Measurements from ENCODE around the gene NIT2. TPM values are rescaled to one million over a fixed set of nuclear protein-coding genes. Genes with fewer than 3 reads are reported as not detected.
"Not testable (repeated sequence)": the region's sequence is repeated elsewhere in the genome, so short reads cannot be mapped to it uniquely, and the experiment has no call there.

The NIT2 gene
- total RNA-seq, 2 experiments from 2014 or later = 88.0 to 93.8 TPM

DNA sequence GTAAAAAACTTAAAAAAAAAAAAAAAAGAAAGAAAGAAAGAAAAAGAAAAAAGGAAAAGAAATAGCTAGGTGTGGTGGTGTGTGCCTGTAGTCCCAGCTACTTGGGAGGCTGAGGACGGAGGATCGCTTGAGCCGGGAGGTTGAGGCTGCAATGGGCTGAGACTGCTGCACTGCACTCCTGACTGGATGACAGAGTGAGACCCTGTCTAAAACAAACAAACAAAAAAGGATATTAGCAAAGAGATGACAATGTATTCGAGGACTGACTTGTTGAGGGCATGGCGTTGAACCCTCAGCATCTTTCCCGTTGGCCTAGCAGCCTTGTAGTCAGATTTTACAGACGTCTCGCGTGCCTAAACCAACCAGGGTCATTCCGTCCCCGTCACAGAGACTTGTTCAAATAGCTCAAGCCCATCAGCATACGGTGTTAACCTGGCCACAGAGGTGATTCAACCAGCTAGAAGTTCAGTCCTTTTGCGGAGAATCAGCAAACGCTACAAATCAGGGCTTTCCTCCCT, 528 bp upstream of the NIT2 start:
- ChIA-PET POLR2A (interaction anchor here (0.6 to 2.2 kb wide), 2 partner anchors 64 to 67 kb away, joined by 8 to 18 read pairs; partner anchors contain the start of genes LNP1 and TOMM70), CTCF (interaction anchor here (0.6 kb wide), 1 partner anchor 866 kb away, joined by 3 read pairs; no protein-coding TSS in a partner anchor)

DNA sequence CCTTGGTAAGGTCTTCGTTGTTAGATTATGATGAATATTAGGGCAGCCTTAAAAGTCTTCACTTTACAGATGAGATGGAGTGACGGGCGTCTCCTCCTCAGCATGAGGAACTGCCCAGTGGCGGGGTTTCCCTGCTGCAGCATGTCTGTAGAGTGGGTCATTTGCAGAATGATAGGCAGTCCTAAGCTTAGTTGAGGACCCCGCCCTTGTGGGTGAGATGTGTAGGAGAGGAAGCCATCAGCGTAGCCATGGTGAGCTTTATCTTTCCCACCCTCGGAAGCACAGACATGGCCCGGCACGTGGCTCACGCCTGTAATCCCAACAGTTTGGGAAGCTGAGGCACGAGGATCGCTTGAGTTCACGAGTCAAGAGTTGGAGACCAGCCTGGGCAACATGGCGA, 877 bp downstream of the NIT2 start:
- POLR2A ChIA-PET = interaction anchor here (2.2 kb wide), 1 partner anchor 66 kb away, joined by 18 read pairs; the partner anchor contains the start of genes LNP1 and TOMM70
- CTCF ChIA-PET = interaction anchor here (0.5 kb wide), 1 partner anchor 504 kb away, joined by 3 read pairs; no protein-coding TSS in a partner anchor

DNA sequence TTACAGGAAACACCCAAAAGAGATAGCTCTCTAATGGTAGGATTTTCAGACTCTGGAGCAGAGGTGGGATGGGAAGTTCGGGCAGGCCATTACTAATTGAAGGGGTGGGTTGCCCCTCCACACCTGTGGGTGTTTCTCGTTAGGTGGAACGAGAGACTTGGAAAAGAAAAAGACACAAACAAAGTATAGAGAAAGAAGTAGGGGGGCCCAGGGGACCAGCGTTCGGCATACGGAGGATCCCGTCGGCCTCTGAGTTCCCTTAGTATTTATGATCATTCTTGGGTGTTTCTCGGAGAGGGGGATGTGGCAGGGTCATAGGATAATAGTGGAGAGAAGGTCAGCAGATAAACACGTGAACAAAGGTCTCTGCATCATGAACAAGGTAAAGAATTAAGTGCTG, 1.7 kb downstream of the NIT2 start:
- POLR2A ChIA-PET = interaction anchor here (2.2 kb wide), 1 partner anchor 65 kb away, joined by 18 read pairs; the partner anchor contains the start of genes LNP1 and TOMM70
- CTCF ChIA-PET = not testable (repeated sequence)

DNA sequence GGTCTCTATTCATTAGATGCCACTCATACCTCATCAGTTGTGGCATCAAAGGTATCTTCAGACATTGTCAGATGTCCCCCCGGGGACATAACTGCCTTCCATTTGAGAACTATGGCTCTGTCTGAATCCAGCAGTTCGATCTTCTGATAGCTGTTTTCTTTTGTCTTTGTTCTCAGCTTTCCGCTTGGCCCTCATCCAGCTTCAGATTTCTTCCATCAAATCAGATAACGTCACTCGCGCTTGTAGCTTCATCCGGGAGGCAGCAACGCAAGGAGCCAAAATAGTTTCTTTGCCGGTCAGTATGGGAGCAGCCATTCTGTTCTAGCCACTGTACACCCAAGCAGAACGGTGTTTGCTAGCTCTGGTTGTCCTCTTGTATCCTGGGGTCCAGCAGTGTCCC, 4.4 kb downstream of the NIT2 start:
- ChIA-PET CTCF (no interaction called here), POLR2A (no interaction called here)

DNA sequence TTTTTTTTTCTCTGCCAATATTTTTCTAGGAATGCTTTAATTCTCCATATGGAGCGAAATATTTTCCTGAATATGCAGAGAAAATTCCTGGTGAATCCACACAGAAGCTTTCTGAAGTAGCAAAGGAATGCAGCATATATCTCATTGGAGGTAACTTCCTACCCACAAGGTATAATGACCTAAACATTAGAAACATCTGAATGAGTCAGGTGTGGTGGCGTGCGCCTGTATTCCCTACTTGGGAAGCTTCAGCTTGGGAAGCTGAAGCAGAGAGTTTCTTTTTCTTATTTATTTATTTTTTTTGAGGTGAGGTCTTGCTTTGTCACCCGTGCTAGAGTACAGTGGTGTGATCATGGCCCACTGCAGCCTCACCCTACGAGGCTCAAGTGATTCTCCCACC, 5.2 kb downstream of the NIT2 start:
- ChIA-PET POLR2A (no interaction called here), CTCF (no interaction called here)

DNA sequence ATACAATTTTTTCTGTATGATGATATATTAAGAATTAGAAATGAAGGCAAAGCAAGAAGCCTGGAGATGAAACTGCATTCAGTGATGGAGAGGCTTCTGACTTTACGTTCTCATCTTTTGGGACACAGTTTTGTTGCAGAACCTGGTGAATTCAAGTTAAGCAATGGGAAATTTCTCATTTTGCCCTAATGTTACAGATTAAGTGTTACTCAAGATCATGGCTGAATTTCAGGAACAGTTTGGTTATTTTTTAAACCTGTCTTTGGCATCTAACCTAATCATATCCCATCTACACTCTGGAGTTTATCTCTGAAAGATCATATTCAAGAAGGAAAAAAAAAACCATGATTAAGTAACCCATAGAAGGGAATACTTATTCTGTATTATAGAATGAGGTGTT, 6.0 kb downstream of the NIT2 start:
- CTCF ChIA-PET = no interaction called here

DNA sequence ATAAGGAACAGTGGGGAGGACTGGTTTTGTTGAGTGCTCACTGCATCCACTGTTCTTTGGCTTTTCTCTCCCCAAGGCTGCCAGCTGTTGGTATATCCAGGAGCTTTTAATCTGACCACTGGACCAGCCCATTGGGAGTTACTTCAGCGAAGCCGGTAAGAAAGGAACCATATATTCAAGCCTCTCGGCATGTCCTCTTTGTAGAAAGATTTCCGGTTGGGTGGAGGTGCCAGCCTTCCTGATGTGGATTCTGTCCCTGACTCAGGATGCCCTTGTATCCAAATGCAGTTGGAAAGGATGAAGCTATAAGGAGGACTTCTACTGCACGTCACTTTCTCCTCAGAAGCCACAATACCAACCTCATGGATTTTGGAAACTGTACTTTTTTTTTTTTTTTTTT, 14.2 kb downstream of the NIT2 start:
- ChIA-PET CTCF (interaction anchor here (1.8 kb wide), 1 partner anchor 17 kb away, joined by 3 read pairs; no protein-coding TSS in a partner anchor), POLR2A (no interaction called here)

More for the DNA sequence above, 6.0 kb downstream of the NIT2 start:
- POLR2A ChIA-PET = no interaction called here

DNA sequence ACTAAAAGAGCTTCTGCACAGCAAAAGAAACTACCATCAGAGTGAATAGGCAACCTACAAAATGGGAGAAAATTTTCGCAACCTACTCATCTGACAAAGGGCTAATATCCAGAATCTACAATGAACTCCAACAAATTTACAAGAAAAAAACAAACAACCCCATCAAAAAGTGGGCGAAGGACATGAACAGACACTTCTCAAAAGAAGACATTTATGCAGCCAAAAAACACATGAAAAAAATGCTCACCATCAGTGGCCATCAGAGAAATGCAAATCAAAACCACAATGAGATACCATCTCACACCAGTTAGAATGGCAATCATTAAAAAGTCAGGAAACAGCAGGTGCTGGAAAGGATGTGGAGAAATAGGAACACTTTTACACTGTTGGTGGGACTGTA, 17.2 kb downstream of the NIT2 start:
- POLR2A ChIA-PET, CTCF ChIA-PET: not testable (repeated sequence)

DNA sequence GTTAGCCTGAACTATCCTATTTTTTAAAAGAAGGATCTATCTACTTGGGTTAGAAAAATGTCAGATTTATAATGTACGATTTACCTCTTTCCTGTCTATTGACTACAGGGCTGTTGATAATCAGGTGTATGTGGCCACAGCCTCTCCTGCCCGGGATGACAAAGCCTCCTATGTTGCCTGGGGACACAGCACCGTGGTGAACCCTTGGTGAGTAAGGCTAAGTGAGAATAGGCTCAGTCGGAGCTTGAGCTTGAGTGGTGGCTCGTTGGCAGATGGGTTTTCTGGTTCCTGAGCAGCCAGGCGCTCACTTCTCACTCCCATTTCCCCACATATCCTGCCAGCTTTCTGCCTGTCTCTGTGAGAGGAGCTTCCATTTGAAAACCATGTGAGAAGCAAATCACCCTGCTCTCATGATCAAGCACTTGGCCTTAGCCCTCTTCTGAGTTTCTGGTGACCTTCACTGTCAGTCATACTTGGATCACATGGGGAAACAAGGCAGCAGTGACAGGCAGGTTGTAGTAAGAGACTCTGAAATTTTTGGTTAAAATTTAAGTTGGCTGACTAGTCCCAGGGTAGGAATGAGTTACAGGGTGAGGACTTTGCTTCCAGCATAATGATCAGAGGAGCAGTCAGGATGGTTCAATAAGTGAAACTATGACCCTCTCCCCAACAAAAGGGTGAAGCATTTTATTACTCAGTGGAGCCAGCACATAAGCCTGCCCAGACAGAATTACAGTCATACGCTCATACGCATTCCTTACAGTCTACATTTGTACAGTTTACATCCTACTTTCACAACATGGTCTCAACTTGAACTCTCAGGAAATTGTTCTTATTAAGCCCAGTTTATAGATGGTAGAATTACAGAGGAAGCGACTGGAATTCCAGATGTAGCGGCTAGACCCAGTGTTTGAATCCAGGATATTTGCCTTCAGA, 18.0 kb downstream of the NIT2 start:
- POLR2A ChIA-PET = no interaction called here
- CTCF ChIA-PET = interaction anchor here (0.6 kb wide), 1 partner anchor 1193 kb away, joined by 3 read pairs; no protein-coding TSS in a partner anchor

DNA sequence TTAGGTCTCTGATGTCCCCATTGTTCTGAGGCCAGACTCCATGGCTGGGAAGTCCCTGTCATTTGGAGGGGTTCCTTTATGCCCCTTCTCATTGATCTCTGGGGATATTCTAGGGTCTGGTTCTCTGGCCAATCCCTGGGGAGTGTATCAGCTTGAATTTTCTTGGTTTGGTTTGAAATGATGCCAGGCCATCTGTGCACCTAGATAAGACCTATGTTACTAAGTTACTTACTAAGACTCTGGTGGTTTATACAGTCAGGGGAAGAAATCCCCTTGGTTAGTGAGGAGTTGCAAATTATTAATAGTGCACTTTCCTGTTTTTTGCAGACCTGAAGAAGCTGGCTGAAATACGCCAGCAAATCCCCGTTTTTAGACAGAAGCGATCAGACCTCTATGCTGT, 20.3 kb downstream of the NIT2 start:
- ChIA-PET CTCF (no interaction called here), POLR2A (no interaction called here)

DNA sequence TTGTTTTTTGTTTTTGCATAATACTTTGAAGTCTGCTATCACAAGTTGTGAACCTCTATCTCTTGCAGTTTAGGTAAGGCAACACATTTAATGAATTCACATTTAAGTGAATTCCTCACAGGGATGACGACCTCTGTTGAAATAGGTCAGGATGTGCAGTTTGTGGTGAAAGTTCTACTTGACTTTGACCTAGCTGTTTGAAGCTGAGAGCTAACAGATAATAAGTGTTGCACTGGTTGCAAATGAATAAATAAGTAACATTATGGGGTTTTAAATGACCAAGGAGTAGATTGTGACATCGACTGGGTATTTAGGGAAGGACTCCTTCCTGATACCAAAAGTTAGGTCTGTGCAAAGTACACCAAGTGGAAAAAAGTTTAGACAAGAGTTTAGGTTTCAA, 23.9 kb downstream of the NIT2 start:
- CTCF ChIA-PET = no interaction called here
- POLR2A ChIA-PET = no interaction called here

DNA sequence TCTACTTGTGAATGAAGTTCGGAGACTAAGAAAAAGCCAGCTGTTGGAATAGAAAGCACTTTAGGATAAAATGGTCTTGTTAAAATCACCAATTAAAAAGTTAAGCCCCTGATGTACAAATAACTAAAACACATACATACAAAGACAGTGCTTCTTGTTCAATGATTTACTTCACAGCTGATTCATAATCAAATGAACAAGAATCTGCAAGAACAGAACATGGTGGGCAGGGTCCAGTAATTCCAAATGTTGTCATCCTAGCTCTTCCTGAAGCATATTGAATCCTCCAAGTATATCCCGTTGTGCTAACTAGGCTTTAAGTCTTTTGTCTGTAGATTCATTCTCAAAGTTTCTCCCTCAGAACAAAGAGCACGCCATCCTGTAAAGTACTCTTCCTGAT, 24.5 kb downstream of the NIT2 start:
- POLR2A ChIA-PET = no interaction called here
- CTCF ChIA-PET = no interaction called here

DNA sequence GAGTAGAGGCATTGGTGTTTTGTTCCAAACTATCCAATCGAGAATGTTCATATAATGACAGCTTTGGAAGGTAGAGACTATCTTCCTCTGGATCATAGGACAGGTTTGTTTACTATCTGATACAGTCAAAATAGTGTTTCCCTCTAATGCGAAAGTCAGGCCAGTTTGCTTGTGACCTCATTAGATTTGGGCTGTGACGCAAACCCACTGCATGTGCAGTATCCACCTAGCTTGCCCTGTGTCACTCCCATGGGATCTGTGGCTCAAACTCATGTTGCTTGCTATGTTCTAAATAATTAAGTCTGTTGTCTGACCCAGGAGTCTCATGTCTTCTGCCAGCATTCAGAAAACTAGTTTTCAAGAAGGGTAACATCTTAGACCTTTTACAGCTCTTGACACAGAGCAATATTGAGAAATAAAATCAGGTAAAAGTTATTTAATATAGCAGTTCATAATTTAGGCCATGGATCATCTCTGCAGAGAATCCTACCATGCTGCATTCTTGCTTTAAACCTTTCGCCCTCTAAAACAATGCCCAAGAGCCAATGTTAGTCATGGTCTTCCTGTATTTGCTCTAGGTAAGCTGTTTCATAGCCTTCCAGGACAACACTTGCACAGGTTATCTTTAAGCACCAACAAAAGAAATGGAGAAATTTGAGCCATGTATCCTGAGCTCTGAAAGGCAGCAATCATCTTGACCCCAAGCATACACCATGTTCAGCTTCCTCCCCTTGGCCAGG, 26.4 kb downstream of the NIT2 start:
- POLR2A ChIA-PET = interaction anchor here (0.6 kb wide), 1 partner anchor 361 kb away, joined by 3 read pairs; no protein-coding TSS in a partner anchor
- CTCF ChIA-PET = no interaction called here

DNA sequence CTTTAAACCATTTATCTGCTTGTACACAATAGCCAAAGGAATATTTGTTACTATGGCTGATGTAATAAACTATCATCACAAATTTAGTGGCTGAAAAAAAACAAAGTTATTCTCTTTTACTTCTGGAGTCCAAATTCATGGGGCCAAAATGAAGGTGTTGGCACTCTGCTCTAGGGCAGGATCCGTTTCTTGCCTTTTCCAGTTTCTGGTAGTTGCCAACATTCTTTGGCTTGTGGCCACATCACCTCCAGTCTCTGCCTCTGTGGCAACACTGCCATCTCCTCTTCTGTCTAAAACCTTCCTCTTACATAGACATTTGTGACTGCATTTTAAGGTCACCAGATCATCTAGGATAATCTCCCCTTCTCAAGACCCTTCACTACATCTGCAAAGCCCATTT, 27.3 kb downstream of the NIT2 start:
- ChIA-PET POLR2A (interaction anchor here (0.6 kb wide), 1 partner anchor 360 kb away, joined by 3 read pairs; no protein-coding TSS in a partner anchor), CTCF (no interaction called here)

DNA sequence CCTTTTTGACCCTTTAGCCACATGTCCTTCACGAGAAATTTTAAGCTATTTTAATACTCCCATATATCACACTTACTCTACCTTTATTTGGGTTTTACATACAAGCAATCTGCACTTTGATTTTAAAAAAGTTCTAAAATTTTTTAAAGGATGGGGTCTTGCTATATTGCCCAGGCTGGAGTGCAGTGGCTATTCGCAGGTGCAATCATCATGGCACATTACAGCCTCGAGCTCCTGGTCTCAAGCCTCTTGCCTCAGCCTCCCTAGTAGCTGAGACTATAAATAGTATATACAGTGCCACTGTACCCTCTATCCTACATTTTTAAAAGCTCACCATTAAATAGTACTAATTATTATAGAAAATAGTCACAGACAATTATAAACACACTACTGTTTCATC, 29.9 kb downstream of the NIT2 start:
- POLR2A ChIA-PET = no interaction called here
- CTCF ChIA-PET = no interaction called here

DNA sequence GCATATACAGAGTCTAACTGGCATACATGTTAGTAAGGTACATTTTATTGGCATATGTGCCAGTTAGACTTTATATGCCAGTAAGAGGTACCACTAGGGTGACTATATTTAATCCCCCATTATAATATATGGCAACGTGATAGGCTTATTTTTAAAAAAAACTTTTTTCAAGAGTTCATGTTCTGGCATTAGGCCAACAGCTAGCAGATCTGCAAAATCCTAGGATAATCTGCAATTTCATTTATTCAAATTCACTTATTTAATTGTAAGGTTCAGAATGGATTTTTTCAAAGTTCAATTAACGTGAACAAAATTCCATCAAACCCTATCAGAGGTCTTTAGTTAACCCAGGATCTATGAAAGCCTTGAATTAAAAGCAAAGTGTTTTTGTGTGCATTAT, 31.9 kb downstream of the NIT2 start:
- POLR2A ChIA-PET = no interaction called here
- CTCF ChIA-PET = no interaction called here

DNA sequence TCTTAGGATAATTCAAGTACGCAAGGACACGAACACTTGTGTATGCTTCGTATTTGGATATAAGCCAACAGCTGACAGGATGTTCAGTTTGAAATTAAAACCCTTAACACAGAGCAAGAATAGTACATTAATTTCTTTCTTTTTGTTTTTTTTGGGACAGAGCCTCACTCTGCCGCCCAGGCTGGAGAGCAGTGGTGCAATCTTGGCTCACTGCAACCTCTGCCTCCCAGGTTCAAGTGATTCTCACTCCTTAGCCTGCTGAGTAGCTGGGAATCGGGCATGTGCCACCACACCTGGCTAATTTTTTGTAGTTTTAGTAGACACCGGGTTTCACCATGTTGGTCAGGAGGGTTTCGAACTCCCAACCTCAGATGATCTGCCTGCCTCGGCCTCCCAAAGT, 33.9 kb downstream of the NIT2 start:
- ChIA-PET POLR2A (no interaction called here), CTCF (no interaction called here)

DNA sequence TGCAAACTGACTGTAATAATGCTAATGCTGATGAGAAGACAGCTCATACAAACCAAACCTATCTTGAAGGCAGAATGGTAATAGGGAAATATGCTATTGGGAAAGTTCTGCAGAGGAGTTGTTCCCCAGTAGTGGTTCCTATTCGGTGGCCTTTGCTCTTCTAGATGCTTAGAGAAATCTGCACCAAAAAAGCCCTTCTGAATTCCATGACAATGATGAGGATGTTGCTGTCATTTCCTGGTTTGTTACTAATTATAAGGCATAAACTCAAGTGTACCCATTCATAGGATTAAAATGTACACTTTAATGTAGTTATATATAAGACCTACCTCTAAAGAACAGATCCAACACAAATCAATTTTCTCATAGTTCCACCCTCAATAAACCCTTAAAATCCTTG, 36.2 kb downstream of the NIT2 start:
- CTCF ChIA-PET = no interaction called here
- POLR2A ChIA-PET = no interaction called here

DNA sequence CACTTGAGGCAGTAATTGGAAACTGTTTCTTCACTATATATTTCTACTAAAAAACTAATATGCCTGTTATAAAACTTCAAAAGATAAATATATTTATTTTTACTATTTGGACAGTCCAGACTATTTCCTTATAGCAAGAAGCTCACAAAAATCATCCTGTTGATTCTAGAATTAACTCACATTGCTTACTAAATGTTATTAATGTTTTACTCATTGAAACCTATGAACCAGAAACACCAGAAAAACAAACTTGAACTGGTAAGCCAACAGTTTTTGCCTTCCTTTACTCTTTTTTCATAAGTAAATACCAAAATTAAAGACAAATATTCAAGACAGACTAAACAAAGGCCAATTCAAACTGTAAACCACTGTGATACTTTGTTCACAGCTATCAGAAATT, 40.0 kb downstream of the NIT2 start:
- ChIA-PET POLR2A (no interaction called here), CTCF (interaction anchor here (0.6 kb wide), 1 partner anchor 21 kb away, joined by 3 read pairs; no protein-coding TSS in a partner anchor)

DNA sequence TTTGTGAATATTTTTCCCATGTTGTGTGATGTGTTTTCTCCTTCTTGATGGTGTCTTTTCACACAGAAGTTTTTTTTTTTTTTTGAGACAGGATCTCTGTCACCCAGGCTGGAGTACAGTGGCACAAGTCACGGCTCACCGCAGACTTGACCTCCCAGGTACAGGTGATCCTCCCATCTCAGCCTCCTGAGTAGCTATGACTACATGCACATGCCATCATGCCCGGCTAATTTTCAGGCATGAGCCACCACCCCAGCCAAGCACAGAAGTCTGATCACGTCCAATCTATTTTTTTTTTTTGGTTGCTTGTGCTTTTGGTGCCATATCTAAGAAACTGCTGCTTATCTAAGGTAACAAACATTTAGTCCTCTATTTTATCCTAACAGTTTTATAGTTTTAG, 41.7 kb downstream of the NIT2 start:
- CTCF ChIA-PET = no interaction called here

More for the DNA sequence above, 41.7 kb downstream of the NIT2 start:
- POLR2A ChIA-PET = no interaction called here

All from activated CD8-positive, alpha-beta memory T cell treated with anti-CD3 and anti-CD28 coated beads for 36 hours (primary cell).